HG02885 (cell line): Measurements from ENCODE around the gene PAWR.
A peak's percentile ranks its signal among the peaks of the same experiment; 100 is the strongest.
"Not testable (repeated sequence)": the region's sequence is repeated elsewhere in the genome, so short reads cannot be mapped to it uniquely, and the experiment has no call there.

Experiments
- ATAC-seq: cut with Tn5 transposase; IDR thresholded peaks from one replicate; pipeline ENCODE4 v1.9.1; 2021; ENCODE audit warnings: mild to moderate bottlenecking; ENCODE audit not compliant: unreplicated experiment, poor library complexity

Gene PAWR

DNA sequence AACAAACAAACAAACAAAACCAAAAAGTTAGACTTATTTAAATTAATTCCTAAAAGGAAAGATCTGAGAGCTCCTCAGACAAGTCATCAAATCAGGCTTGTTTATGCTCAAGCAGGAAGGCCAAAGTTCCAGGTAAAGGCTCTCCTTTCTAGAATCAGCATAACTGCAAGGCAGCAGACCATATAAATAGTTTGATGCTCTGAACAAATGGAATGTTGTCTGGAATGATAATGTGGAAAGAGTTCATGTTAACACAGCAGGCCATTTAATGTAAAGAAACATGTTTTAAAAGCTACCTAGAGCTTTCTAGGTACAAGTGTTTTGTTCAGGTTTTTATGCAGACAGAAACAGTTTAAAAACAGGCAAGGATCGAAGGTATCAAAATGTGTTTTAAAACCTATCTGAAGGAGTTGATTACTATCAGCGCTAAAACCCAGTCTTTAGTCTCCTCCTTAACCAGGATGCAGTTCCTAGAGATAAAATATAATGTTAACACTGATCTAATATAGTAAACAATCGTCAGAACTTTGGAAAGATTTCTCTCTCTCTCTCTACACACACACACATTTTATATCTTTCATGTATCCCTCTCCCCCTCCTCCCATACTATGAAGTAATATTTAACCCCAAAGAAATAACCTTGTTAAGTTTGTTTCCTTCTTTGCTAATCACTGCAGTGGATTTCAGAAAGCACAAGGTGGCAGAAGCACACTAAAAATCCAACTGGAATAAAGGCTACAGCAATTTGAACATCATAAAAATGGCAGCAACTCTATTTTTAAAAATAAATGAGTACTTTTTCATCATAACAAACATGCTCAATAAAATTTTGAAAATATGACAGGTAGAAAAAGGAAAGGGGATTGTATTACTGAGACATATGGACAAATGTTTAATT, 135.5 kb downstream of the PAWR start:
- peak; percentile 71 for ATAC-seq

DNA sequence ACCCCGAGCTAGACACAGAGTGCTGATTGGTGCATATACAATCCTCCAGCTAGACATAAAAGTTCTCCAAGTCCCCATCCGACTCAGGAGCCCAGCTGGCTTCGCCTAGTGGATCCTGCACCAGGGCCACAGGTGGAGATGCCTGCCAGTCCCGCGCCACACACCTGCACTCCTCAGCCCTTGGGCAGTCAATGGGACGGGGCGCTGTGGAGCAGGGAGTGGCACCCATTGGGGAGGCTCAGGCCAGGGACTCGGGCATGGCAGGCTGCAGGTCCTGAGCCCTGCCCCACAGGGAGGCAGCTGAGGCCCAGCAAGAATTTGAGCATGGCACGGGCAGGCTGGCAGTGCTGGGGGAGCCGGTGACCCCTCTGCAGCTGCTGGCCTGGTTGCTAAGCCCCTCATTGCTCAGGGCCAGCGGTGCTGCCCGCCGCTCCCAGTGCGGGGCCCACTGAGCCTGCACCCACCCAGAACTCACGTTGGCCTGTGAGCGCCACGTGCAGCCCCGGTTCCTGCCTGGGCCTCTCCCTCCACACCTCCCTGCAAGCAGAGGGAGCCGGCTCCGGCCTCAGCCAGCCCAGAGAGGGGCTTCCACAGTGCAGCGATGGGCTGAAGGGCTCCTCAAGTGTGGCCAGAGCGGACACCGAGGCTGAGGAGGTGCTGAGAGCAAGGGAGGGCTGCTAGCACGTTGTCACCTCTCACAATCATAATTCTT, 136.7 kb downstream of the PAWR start:
- no peak for ATAC-seq

DNA sequence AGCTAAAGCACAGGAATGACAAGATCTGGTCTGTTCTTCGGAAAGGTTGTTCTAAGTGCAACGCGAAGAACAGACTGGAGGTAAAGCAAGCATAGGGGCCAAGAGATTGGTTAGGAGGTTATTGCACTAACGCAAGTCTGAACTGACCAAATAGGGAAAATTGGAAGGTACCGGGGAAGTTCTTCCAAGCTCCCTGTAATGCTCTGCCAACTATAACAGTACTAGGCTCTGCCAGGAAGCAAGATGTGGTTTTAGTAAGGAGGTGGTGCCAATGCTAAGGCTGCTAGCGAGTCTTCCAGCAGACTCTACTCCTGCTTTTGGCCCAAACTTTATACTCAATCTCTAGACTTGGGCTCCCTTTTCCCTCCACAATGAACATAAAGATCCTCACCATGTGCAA, 138.6 kb downstream of the PAWR start:
- no peak for ATAC-seq

DNA sequence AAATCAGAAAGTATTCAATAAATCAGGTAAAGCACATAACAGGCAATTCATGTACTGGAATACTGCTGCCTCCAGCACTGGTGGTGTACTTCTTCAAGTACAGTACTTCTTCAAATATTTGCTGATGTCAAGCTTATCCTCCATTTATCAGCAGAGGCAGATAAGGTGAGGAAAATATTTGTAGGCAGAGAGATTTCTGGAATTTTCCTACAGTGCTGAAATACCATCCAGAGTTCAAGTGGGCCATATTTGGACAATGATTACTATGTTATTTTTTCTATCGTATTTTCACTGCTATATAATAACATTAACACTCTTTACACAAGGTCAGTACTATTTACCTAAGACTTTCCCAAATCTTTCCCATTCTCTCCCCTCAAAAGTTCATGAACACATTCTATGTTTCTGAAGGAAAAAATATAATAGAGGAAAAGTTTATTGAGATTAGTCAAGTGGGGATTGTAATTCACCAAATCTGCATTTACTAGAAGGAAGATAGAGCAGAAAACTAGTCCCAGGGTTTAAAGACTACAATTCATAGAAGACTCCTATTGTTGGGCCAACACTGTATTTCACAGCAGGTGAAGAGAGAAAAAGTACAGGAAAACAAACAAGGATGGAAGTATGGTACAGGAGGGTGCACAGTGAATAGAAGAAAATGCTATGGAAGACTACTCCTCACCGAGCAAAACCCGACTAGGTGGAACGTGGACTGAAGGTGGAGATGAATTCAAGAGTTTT, 141.1 kb downstream of the PAWR start:
- ATAC-seq = no peak

DNA sequence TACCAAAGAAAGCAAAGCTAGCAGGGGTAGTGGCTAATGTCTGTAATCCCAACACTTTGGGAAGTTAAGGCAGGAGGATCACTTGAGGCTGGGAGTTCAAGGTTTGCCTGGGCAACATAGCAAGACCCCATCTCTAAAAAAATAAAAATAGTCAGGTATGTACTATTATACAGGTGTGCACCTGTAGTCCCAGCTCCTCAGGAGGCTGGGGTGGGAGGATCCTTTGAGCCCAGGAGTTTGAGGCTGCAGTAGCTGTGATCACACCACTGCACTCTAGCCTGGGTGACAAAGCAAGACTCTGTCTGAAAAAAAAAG, 142.2 kb downstream of the PAWR start:
- ATAC-seq = no peak

DNA sequence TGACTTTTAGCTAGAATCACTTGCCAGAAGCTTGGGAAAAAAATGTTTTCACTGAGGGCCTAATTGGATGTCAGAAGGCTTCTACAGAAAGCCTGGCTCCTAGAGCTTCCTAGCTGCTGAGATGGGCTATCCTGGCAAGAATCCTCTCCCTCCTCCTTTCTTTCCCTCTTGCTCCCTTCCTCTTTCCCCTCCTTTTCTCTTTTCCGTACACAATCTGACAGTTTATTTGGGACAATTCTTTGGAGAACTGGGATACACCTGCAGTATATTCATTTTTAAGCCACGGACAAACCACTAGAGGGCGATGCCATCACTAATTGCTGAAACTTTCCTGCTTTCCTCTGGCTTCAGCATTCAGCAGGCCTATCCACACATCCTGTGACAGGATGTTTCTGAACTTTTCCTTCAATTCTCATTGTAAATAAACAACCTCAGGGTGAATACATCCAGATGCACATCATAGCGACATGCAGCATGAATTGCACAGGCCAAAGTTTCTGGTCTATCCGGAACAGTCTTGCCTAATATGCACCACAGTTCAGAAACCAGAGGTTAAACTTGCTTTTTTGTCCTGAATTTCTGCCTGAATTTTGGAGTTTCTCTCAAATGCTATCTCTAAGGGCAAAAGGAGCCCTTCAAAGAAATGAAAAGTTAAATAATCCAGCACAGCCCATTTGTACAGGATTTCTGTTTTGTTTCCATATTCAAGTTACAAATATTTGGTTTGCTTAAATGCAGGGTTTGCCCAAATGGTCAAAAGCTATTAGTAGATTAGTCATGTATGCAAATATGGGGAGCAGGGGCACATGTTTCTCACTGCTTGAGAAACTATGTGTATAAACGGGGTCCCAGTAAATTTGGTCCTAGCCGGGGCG, 142.8 kb downstream of the PAWR start:
- peak; percentile 85 for ATAC-seq

DNA sequence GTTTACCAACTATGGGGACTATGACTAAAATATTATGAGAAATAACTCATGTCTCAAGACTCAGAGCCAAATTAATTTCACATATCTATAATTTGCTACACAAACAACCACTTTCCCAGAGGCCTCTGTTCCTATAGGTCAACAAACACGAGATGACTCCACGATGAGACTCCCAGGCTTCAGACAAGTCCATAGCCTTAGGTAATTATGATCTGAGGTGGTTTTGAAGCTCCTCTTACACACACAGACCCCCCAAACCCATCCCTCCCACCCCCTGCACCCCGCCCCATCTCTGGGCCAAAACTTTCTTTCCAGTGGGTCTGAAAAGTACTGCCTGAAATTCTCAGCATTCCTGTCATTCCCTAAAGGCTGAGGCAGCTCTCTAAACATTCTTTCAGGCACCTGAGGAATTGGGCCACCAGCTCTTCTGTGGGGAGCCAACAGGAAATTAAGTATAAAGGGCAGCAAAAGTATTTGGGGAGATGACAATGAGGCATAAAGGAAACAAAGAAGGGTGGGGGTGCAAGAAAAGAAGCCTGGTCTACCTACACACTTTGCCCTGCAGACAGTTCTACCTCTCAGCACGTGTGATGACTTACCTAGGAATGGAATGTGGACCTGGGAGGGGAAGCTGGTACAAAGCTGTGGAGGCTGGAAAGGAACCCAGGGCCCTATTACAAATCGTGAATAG, 143.6 kb downstream of the PAWR start:
- no peak for ATAC-seq

DNA sequence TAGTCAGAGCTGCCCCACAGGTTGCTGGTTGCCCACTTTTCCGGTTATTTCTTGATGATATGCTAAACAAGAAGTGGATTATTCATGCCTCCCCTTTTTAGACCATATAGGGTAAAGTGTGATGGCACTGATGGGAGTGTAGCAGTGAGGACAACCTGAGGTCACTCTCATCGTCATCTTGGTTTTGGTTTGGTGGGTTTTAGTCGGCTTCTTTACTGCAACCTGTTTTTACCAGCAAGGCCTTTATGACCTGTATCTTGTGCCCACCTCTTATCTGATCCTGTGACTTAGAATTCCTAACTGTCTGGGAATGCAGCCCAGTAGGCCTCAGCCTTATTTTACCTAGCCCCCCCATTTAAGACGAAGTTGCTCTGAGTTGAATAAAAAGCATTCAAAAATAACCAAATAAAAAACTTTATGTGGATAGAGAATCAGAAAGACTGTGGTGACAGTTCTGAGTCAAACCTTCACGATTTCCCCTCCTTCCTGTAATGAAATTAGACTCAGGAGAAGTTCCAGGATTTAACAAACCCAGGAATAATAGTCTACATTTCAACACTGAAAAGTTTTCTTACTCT, 144.2 kb downstream of the PAWR start:
- no peak for ATAC-seq

DNA sequence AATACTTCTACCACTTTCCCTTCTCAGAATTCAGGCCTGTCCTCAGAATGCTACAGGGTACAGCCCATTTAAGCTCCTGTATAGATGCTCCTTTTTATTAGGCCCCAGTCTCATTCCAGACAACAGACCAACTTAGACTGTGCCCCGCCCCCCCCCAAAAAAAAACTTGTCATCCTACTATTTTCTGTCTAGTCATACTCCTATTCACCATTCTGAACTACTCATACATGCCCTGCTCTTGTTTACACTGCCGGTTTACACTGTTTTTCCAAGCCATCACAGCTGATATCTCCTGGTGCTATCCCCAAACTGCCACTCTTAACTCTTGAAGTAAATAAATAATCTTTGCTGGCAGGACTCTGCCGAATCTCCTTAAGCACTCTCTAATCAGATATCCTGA, 146.3 kb downstream of the PAWR start:
- ATAC-seq = not testable (repeated sequence)

DNA sequence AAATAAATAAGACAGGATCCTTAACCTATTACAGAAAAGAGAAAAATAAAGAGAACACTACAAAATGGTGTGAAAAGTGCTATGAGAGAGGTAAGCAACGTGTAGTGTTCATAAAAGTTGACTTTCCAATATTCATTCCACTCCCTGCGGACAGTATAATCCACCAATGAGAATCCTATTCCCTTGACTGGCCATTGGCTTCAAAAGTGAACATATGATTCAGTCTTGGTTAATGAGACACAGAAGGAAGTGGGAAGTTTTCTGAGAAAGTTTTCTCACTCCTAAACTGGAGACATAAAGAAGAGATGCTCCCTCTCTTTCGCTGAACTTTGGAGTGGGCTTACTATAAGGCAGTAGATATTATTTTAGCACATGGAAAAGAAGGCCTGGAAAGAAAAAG, 153.1 kb downstream of the PAWR start:
- no peak for ATAC-seq

DNA sequence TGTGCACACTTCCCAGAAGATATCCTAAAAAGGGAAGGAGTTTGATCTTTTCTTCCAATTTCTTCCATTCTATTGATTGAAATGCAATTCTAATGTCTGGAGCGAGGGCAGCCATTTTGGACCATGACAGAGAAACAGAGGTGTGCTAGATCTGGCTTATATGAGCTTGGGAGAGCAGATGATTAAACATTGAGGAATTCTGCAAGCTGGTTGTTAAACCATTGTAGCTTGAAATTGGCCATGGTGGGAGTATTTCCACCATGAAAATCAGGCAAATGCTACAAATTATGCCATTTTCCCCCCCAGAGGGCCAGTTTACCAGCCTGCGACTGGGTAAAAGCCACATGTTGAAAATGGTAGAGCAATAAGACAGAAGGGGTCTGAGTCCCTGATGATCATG, 155.0 kb downstream of the PAWR start:
- ATAC-seq = no peak
